GM12878 (cell line): Measurements from ENCODE around the gene ANO9. TPM values are rescaled to one million over a fixed set of nuclear protein-coding genes. Genes with fewer than 3 reads are reported as not detected.

Source experiments
- ATAC-seq: fragments of 200-7000 bp; cut with Tn5 transposase; 3 replicates; pipeline ENCODE4 v1.9.1; 2020; ENCODE audit warnings: mild to moderate bottlenecking, moderate library complexity
- BruUV-seq: library from RNA; stranded (reverse); fragments of 400-500 nt; replicated peaks from 2 replicates; lab custom pipeline; 2021; lab: Mats Ljungman, UMichigan
- CTCF ChIA-PET: fragments of 300-600 bp; sonication (Branson Sonifier 250); formaldehyde crosslinking; extraction: SDS; loops from one replicate; lab custom pipeline; 2021; ENCODE audit warnings: inconsistent platforms; lab: Yijun Ruan, JAX
- POLR2A ChIA-PET: fragments of 350-600 bp; formaldehyde crosslinking; extraction: SDS; loops from one replicate; lab custom pipeline; 2021; ENCODE audit warnings: inconsistent platforms; lab: Charles Lee
- RAD21 ChIA-PET: fragments of 300-600 bp; sonication (Branson Sonifier 250); formaldehyde crosslinking; loops from one replicate; lab custom pipeline; 2023; ENCODE audit warnings: antibody characterized with exemption; ENCODE audit not compliant: unreplicated experiment; lab: Charles Lee
- SMC1A ChIA-PET: fragments of 300-600 bp; sonication (Branson Sonifier 250); formaldehyde crosslinking; loops from one replicate; lab custom pipeline; 2023; ENCODE audit not compliant: unreplicated experiment, uncharacterized antibody; lab: Charles Lee
- DNase-seq: peaks from one replicate; pipeline ENCODE4 v3.0.0-alpha.2; 2011; ENCODE audit warnings: low read depth, low spot score
- FAIRE-seq: peaks from 3 replicates; lab custom pipeline; 2011; peaks lifted over from hg19 to GRCh38; lab: Jason Lieb, UNC
- H2AFZ ChIP-seq: 2 replicates; pipeline ENCODE4 v1.6.0; 2011; ENCODE audit warnings: low read depth, low read length, control low read depth; ENCODE audit not compliant: control insufficient read depth
- H3K27ac ChIP-seq: 2 replicates; pipeline ENCODE4 v1.5.1; 2011; ENCODE audit warnings: control low read depth; ENCODE audit not compliant: control insufficient read depth, insufficient read depth
- H3K27me3 ChIP-seq, 2 experiments: replicated peaks in 1 of 2; 2 replicates each; pipeline versions ENCODE4 v1.6.0 to v1.6.1; 2011; ENCODE audit warnings: low read length in 1 of 2; ENCODE audit not compliant: control insufficient read depth in 2 of 2, insufficient read depth in 2 of 2
- H3K36me3 ChIP-seq, 2 experiments: 2 replicates each; pipeline ENCODE4 v1.5.1; 2011; ENCODE audit warnings: low read length in 1 of 2; ENCODE audit not compliant: control insufficient read depth in 2 of 2, insufficient read depth in 2 of 2
- H3K4me1 ChIP-seq: 2 replicates; pipeline ENCODE4 v1.6.1; 2011; ENCODE audit warnings: mild to moderate bottlenecking, low read length, moderate library complexity, mixed read lengths; ENCODE audit not compliant: control insufficient read depth, insufficient read depth
- H3K4me2 ChIP-seq: 2 replicates; pipeline ENCODE4 v1.6.0; 2011; ENCODE audit warnings: control low read depth; ENCODE audit not compliant: control insufficient read depth, insufficient read depth
- H3K4me3 ChIP-seq: fragments of 200-600 bp; sonication (generic); 2 replicates; pipeline ENCODE4 v1.5.1; 2016
- H3K79me2 ChIP-seq: 2 replicates; pipeline ENCODE4 v1.6.0; 2011; ENCODE audit warnings: low read length; ENCODE audit not compliant: control insufficient read depth, insufficient read depth
- H3K9ac ChIP-seq: 2 replicates; pipeline ENCODE4 v1.8.0; 2011; ENCODE audit warnings: low read length, control low read depth, mixed read lengths; ENCODE audit not compliant: control insufficient read depth, insufficient read depth
- H3K9me3 ChIP-seq: replicated peaks from 3 replicates; pipeline ENCODE4 v1.5.1; 2011; ENCODE audit warnings: mild to moderate bottlenecking, low read length; ENCODE audit not compliant: control insufficient read depth, insufficient read depth
- H4K20me1 ChIP-seq: 2 replicates; pipeline ENCODE4 v1.6.0; 2011; ENCODE audit not compliant: control insufficient read depth, insufficient read depth
- ASH2L ChIP-seq: fragments of 300-600, 200-600 bp; sonication (generic); IDR thresholded peaks from 2 replicates; pipeline ENCODE4 v1.6.1; 2017; ENCODE audit warnings: low read depth, mild to moderate bottlenecking, borderline replicate concordance
- DPF2 ChIP-seq: fragments of 450-650 bp; IDR thresholded peaks from 2 replicates; pipeline ENCODE4 v1.6.1; 2017; ENCODE audit warnings: mild to moderate bottlenecking
- RAD51 ChIP-seq: fragments of 450-650 bp; IDR thresholded peaks from 2 replicates; pipeline ENCODE4 v1.6.1; 2016; ENCODE audit warnings: moderate library complexity, mild to moderate bottlenecking, inconsistent platforms
- RB1 ChIP-seq: fragments of 450-650 bp; formaldehyde crosslinking; IDR thresholded peaks from 2 replicates; pipeline ENCODE4 v1.6.1; 2017; ENCODE audit warnings: mild to moderate bottlenecking, borderline replicate concordance
- SMAD5 ChIP-seq: IDR thresholded peaks from 2 replicates; pipeline ENCODE4 v1.6.1; 2016; ENCODE audit warnings: antibody characterized with exemption, low read depth
- SMARCA5 ChIP-seq: fragments of 450-650 bp; IDR thresholded peaks from 2 replicates; pipeline ENCODE4 v1.6.1; 2017; ENCODE audit warnings: mild to moderate bottlenecking
- ZBED1 ChIP-seq: IDR thresholded peaks from 2 replicates; pipeline ENCODE4 v1.6.1; 2016; ENCODE audit warnings: borderline replicate concordance
- ZSCAN29 ChIP-seq: fragments of 450-650 bp; IDR thresholded peaks from 2 replicates; pipeline ENCODE4 v1.6.1; 2017; ENCODE audit warnings: mild to moderate bottlenecking, moderate library complexity
- WGBS: methylation state at CpG from one replicate; pipeline ENCODE4 v1.1.6; 2016; ENCODE audit warnings: low lambda C conversion rate; ENCODE audit not compliant: insufficient replicate concordance, insufficient coverage; ENCODE audit errors: missing lambda C conversion rate; 5-methylcytosine and 5-hydroxymethylcytosine counted together
- in situ Hi-C: fragments of 300-500 bp; cut with MboI; formaldehyde crosslinking; loops from 9 replicates; pipeline ENCODE4 v1.14.3; 2018; ENCODE audit warnings: mixed read lengths
- intact Hi-C: fragments of 100-400 bp; cut with micrococcal nuclease; formaldehyde crosslinking; loops from one replicate; pipeline ENCODE4 v1.14.2; 2022; ENCODE audit not compliant: unreplicated experiment
- polyA plus RNA-seq, 11 experiments: library from polyadenylated mRNA; depleted of rRNA in 4 of 11; unstranded in 6 of 11; stranded (reverse) in 5 of 11; fragments of >200 nt; fragmentation: Nextera tagmentation in 4 of 11; fragmentation: Illumina TruSeq in 1 of 11; extraction: Ambion mirVana in 4 of 11; extraction: Trizol in 1 of 11; gene quantifications; 1 replicate in 1 of 11; 2 replicates in 10 of 11; pipeline versions ENCODE4 v1.2.1 to v1.2.3, GENCODE V29; 2011 to 2016; ENCODE audit warnings: inconsistent platforms in 2 of 11, missing spikeins in 2 of 11, low read depth in 1 of 11
- total RNA-seq, 4 experiments: library from RNA; depleted of rRNA in 3 of 4; stranded (reverse); fragments of >200 nt in 3 of 4; fragmentation: Illumina TruSeq in 1 of 4; extraction: Trizol in 1 of 4; gene quantifications; 2 replicates each; pipeline versions ENCODE4 v1.2.1 to v1.2.3, GENCODE V29; 2013 to 2021
- TF ChIP-seq, protein P1 (sequence below): IDR thresholded peaks from 2 replicates; pipeline ENCODE4 v1.6.1; 2012; ENCODE audit warnings: low read depth, low read length, improper control_type of control experiment
- TF ChIP-seq, protein P2 (sequence below): fragments of 450-650 bp; IDR thresholded peaks from 2 replicates; pipeline ENCODE4 v1.6.1; 2017; ENCODE audit warnings: mild to moderate bottlenecking, moderate library complexity

ANO9 gene
- total and polyA plus RNA-seq, 10 of the 15 experiments (the other 5 are each of a cell fraction or from before 2014, with no cell fraction given) = 0.21 to 42.3 (median 12.0) TPM

DNA sequence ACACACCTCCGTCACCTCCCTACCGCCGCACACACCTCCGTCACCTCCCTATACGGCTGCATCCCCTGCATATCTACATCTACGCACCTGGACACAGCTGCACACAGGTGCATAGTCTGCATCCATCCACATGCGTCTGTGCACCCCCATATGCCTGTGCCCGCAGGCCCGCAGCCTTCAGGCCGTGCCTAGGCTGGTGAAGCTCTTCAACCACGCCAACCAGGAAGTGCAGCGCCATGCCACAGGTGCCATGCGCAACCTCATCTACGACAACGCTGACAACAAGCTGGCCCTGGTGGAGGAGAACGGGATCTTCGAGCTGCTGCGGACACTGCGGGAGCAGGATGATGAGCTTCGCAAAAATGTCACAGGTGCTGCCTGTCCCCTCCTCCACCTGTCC is 43.0 kb downstream of the ANO9 start:
- no peak overlapping the region for H2AFZ ChIP-seq
- H3K79me2 ChIP-seq = no peaks in the 10 kb centered on the region
- H3K27me3 ChIP-seq = no peaks in the 10 kb centered on the region
- 93% methylated on average over 20 of the region's 20 CpGs for WGBS
- intact Hi-C loops (no loop called here), in situ Hi-C loops (no loop called here)
- no peak overlapping the region for H3K27ac ChIP-seq
- H3K9me3 ChIP-seq = no peaks in the 10 kb centered on the region; the same call in 2 of the 3 replicates
- H3K36me3 ChIP-seq = no peaks in the 10 kb centered on the region
- no peaks in the 10 kb centered on the region for H4K20me1 ChIP-seq
- no peak overlapping the region for H3K9ac ChIP-seq
- FAIRE-seq (no peak), DNase-seq (no peak), ATAC-seq (no peak)
- no peak overlapping the region for H3K4me3 ChIP-seq
- H3K4me2 ChIP-seq = no peak overlapping the region
- BruUV-seq = no TSS peak
- ChIA-PET SMC1A (no interaction called here), POLR2A (no interaction called here), CTCF (no interaction called here), RAD21 (no interaction called here)
- TF ChIP-seq ASH2L = no peak
- TF ChIP-seq RB1 = no peak
- TF ChIP-seq SMARCA5 = no peak
- TF ChIP-seq RAD51 = no peak
- no peak for TF ChIP-seq DPF2
- TF ChIP-seq, protein P1, sequence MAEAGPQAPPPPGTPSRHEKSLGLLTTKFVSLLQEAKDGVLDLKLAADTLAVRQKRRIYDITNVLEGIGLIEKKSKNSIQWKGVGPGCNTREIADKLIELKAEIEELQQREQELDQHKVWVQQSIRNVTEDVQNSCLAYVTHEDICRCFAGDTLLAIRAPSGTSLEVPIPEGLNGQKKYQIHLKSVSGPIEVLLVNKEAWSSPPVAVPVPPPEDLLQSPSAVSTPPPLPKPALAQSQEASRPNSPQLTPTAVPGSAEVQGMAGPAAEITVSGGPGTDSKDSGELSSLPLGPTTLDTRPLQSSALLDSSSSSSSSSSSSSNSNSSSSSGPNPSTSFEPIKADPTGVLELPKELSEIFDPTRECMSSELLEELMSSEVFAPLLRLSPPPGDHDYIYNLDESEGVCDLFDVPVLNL = no peak
- TF ChIP-seq, protein P2, sequence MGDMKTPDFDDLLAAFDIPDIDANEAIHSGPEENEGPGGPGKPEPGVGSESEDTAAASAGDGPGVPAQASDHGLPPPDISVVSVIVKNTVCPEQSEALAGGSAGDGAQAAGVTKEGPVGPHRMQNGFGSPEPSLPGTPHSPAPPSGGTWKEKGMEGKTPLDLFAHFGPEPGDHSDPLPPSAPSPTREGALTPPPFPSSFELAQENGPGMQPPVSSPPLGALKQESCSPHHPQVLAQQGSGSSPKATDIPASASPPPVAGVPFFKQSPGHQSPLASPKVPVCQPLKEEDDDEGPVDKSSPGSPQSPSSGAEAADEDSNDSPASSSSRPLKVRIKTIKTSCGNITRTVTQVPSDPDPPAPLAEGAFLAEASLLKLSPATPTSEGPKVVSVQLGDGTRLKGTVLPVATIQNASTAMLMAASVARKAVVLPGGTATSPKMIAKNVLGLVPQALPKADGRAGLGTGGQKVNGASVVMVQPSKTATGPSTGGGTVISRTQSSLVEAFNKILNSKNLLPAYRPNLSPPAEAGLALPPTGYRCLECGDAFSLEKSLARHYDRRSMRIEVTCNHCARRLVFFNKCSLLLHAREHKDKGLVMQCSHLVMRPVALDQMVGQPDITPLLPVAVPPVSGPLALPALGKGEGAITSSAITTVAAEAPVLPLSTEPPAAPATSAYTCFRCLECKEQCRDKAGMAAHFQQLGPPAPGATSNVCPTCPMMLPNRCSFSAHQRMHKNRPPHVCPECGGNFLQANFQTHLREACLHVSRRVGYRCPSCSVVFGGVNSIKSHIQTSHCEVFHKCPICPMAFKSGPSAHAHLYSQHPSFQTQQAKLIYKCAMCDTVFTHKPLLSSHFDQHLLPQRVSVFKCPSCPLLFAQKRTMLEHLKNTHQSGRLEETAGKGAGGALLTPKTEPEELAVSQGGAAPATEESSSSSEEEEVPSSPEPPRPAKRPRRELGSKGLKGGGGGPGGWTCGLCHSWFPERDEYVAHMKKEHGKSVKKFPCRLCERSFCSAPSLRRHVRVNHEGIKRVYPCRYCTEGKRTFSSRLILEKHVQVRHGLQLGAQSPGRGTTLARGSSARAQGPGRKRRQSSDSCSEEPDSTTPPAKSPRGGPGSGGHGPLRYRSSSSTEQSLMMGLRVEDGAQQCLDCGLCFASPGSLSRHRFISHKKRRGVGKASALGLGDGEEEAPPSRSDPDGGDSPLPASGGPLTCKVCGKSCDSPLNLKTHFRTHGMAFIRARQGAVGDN = no peak
- TF ChIP-seq ZSCAN29 = no peak
- no peak for TF ChIP-seq ZBED1
- TF ChIP-seq SMAD5 = no peak
- no peaks in the 10 kb centered on the region for H3K4me1 ChIP-seq
